HL-60 (cell line): ENCODE data around the gene UBA6.

ENCODE experiments used
- GABPA ChIP-seq: IDR thresholded peaks from 2 replicates; pipeline ENCODE4 v1.6.1; 2012; ENCODE audit warnings: low read depth
- POLR2AphosphoS5 ChIP-seq: IDR thresholded peaks from 2 replicates; pipeline ENCODE4 v1.6.1; 2012; ENCODE audit warnings: low read depth
- REST ChIP-seq: IDR thresholded peaks from 2 replicates; pipeline ENCODE4 v1.6.1; 2012; ENCODE audit warnings: low read depth; ENCODE audit not compliant: insufficient replicate concordance
- SPI1 ChIP-seq: IDR thresholded peaks from 2 replicates; pipeline ENCODE4 v1.6.1; 2012; ENCODE audit warnings: low read depth, mild to moderate bottlenecking, borderline replicate concordance
- TF ChIP-seq, protein P1 (sequence below): IDR thresholded peaks from one replicate; pipeline ENCODE4 v1.5.1; 2011; ENCODE audit warnings: low read length, control low read depth, inconsistent platforms; ENCODE audit not compliant: insufficient read depth

DNA sequence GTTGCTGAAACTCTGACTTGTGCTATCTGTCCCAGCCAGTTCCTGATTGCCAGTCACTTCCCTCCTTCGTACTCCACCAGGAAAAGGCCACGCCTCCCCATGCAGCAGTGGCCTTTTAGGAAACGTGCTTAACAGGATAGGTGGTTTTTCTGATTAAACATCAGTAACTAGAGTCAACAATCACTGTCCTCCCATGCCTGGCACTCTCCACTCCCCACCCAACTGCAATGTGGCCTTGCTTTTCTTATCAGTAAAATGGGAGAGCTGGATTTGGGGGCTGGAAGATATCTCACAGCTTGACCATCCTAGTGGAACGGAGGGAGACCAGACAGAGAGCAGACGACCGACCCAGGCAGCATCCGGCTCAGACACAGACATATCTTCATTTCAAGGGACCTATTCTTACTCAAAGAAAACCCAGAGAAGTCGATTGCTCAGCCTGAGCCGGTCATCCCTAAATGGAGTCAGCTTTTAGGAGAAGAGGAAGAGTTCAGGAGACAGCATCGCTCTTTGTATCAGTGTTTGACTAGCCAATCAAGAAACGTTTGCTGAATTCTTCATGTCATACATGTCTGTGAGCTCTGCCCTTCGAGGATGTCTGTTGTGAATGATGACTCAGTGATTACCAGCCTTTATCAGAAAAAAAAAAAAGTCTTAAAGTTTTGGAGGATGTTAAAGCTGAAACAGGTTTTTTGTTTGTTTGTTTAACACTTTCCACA, 12.7 kb upstream of the UBA6 start:
- TF ChIP-seq REST (no peak), POLR2AphosphoS5 (no peak), SPI1 (no peak), GABPA (no peak)
- TF ChIP-seq, protein P1, sequence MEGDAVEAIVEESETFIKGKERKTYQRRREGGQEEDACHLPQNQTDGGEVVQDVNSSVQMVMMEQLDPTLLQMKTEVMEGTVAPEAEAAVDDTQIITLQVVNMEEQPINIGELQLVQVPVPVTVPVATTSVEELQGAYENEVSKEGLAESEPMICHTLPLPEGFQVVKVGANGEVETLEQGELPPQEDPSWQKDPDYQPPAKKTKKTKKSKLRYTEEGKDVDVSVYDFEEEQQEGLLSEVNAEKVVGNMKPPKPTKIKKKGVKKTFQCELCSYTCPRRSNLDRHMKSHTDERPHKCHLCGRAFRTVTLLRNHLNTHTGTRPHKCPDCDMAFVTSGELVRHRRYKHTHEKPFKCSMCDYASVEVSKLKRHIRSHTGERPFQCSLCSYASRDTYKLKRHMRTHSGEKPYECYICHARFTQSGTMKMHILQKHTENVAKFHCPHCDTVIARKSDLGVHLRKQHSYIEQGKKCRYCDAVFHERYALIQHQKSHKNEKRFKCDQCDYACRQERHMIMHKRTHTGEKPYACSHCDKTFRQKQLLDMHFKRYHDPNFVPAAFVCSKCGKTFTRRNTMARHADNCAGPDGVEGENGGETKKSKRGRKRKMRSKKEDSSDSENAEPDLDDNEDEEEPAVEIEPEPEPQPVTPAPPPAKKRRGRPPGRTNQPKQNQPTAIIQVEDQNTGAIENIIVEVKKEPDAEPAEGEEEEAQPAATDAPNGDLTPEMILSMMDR: no peak
